ENCODE measurements around the gene PYM1. TPM values are rescaled to one million over a fixed set of nuclear protein-coding genes. Genes with fewer than 3 reads are reported as not detected.
"Not testable (repeated sequence)": the region's sequence is repeated elsewhere in the genome, so short reads cannot be mapped to it uniquely, and the experiment has no call there.

Gene PYM1
- total and polyA plus RNA-seq, 2 of the 4 experiments (the other 2 are of a cell fraction), result 26.5 to 27.8 TPM

GRCh38 chr12:55865327-55865726 is 62.4 kb downstream of the PYM1 start:
- Histone ChIP-seq H3K14ac (replicated peaks; ENCODE audit: low read depth, low read length) (no peak overlapping the region), H3K9ac (ENCODE audit: low read depth, low read length) (no peak overlapping the region), H4K91ac (ENCODE audit: insufficient read depth, low read depth, low read length) (no peak overlapping the region), H3K27ac (ENCODE audit: insufficient read depth, low read length) (no peak overlapping the region), H3K56ac (ENCODE audit: extremely low read depth, insufficient read depth, low read length) (no peak overlapping the region), H3K4me3 (ENCODE audit: insufficient read depth, low read depth, low read length) (no peak overlapping the region), H3K79me1 (ENCODE audit: low read depth in 1 of 2, low read length in 2 of 2) (no peaks in the 10 kb centered on the region), H2BK120ac (ENCODE audit: low read depth, low read length) (no peak overlapping the region), H2AK9ac (replicated peaks; ENCODE audit: low read depth, low read length, poor library complexity) (no peak overlapping the region), H4K20me1 (ENCODE audit: insufficient read depth, low read length) (no peaks in the 10 kb centered on the region), H4K8ac (ENCODE audit: low read depth in 2 of 2, low read length in 2 of 2) (no peak overlapping the region), H3K9me3 (ENCODE audit: control insufficient read depth, insufficient read depth, low read length) (no peaks in the 10 kb centered on the region; the same call in 1 of the 2 replicates), H2AK5ac (ENCODE audit: low read depth, low read length) (no peak overlapping the region), H3K4ac (ENCODE audit: low read depth, low read length) (no peak overlapping the region), H3K27me3 (ENCODE audit: control insufficient read depth, insufficient read depth, low read length) (no peaks in the 10 kb centered on the region), H2BK15ac (ENCODE audit: low read depth, low read length) (no peak overlapping the region), H3K4me1 (ENCODE audit: control insufficient read depth, insufficient read depth, low read length) (no peaks in the 10 kb centered on the region), H3K23ac (ENCODE audit: low read depth, low read length) (no peak overlapping the region), H4K5ac (ENCODE audit: low read depth, low read length) (no peak overlapping the region), H3K36me3 (ENCODE audit: control insufficient read depth, insufficient read depth, low read length) (no peaks in the 10 kb centered on the region), H3K9me1 (ENCODE audit: insufficient read depth, low read length) (no peaks in the 10 kb centered on the region), H2BK20ac (ENCODE audit: low read depth, low read length) (no peak overlapping the region), H2AFZ (replicated peaks; ENCODE audit: low read length, poor library complexity) (no peak overlapping the region), H3K18ac (ENCODE audit: low read depth, low read length) (no peak overlapping the region), H3K4me2 (ENCODE audit: low read depth, low read length) (no peak overlapping the region), H2BK5ac (ENCODE audit: low read depth, low read length, poor library complexity, severe bottlenecking) (no peak overlapping the region)
- CTCF ChIA-PET, result interaction anchor here (0.6 kb wide), 1 partner anchor 22 kb away, joined by 3 read pairs; no protein-coding TSS in a partner anchor
- ATAC-seq (ENCODE audit: low read depth) (no peak), DNase-seq (no peak)
- WGBS, 2 experiments (ENCODE audit: extremely low coverage in 2 of 2, insufficient read length in 1 of 2), result no CpG with 5 or more reads among the region's 2 CpGs
- in situ Hi-C loops (cut with MboI; ENCODE audit: low sequenced_read_pairs) (no loop called here), intact Hi-C loops (cut with micrococcal nuclease) (no loop called here), dilution Hi-C loops (cut with HindIII; ENCODE audit: low sequenced_read_pairs, unreplicated experiment) (no loop called here)
- POLR2A ChIA-PET (ENCODE audit: unreplicated experiment), result no interaction called here
- BruUV-seq (replicated peaks), result no TSS peak
- no peak for TF ChIP-seq SMC3 (IDR thresholded peaks at IDR 0.05; ENCODE audit: low read depth, low read length)
- no peak for TF ChIP-seq USF2 (IDR thresholded peaks at IDR 0.05; ENCODE audit: low read depth, low read length)

GRCh38 chr12:55862931-55863330 is 64.8 kb downstream of the PYM1 start:
- H4K20me1 ChIP-seq (ENCODE audit: insufficient read depth, low read length); H3K14ac ChIP-seq (replicated peaks; ENCODE audit: low read depth, low read length); H3K9me1 ChIP-seq (ENCODE audit: insufficient read depth, low read length); CTCF ChIA-PET; H3K36me3 ChIP-seq (ENCODE audit: control insufficient read depth, insufficient read depth, low read length); in situ Hi-C loops (cut with MboI; ENCODE audit: low sequenced_read_pairs); H2BK15ac ChIP-seq (ENCODE audit: low read depth, low read length); H2AFZ ChIP-seq (replicated peaks; ENCODE audit: low read length, poor library complexity); H2AK9ac ChIP-seq (replicated peaks; ENCODE audit: low read depth, low read length, poor library complexity); H2BK120ac ChIP-seq (ENCODE audit: low read depth, low read length); POLR2A ChIA-PET (ENCODE audit: unreplicated experiment); H3K4me2 ChIP-seq (ENCODE audit: low read depth, low read length); BruUV-seq (replicated peaks); H2BK20ac ChIP-seq (ENCODE audit: low read depth, low read length); H4K5ac ChIP-seq (ENCODE audit: low read depth, low read length); H3K79me1 ChIP-seq (ENCODE audit: low read depth in 1 of 2, low read length in 2 of 2); H2AK5ac ChIP-seq (ENCODE audit: low read depth, low read length); dilution Hi-C loops (cut with HindIII; ENCODE audit: low sequenced_read_pairs, unreplicated experiment); H4K8ac ChIP-seq (ENCODE audit: low read depth in 2 of 2, low read length in 2 of 2); H3K9ac ChIP-seq (ENCODE audit: low read depth, low read length); H3K27ac ChIP-seq (ENCODE audit: insufficient read depth, low read length); intact Hi-C loops (cut with micrococcal nuclease); H4K91ac ChIP-seq (ENCODE audit: insufficient read depth, low read depth, low read length); H3K18ac ChIP-seq (ENCODE audit: low read depth, low read length); H3K4me3 ChIP-seq (ENCODE audit: insufficient read depth, low read depth, low read length); H3K56ac ChIP-seq (ENCODE audit: extremely low read depth, insufficient read depth, low read length); H3K27me3 ChIP-seq (ENCODE audit: control insufficient read depth, insufficient read depth, low read length); H3K4ac ChIP-seq (ENCODE audit: low read depth, low read length); H2BK5ac ChIP-seq (ENCODE audit: low read depth, low read length, poor library complexity, severe bottlenecking); DNase-seq; H3K4me1 ChIP-seq (ENCODE audit: control insufficient read depth, insufficient read depth, low read length); H3K23ac ChIP-seq (ENCODE audit: low read depth, low read length); H3K9me3 ChIP-seq (ENCODE audit: control insufficient read depth, insufficient read depth, low read length); ATAC-seq (ENCODE audit: low read depth): not testable (repeated sequence)
- no CpG with 5 or more reads among the region's 13 CpGs for WGBS, 2 experiments (ENCODE audit: extremely low coverage in 2 of 2, insufficient read length in 1 of 2)

Measured in IMR-90 (cell line).